ENCODE measurements around the gene BTBD1.
"Not testable (repeated sequence)": the region's sequence is repeated elsewhere in the genome, so short reads cannot be mapped to it uniquely, and the experiment has no call there.

Gene BTBD1

DNA sequence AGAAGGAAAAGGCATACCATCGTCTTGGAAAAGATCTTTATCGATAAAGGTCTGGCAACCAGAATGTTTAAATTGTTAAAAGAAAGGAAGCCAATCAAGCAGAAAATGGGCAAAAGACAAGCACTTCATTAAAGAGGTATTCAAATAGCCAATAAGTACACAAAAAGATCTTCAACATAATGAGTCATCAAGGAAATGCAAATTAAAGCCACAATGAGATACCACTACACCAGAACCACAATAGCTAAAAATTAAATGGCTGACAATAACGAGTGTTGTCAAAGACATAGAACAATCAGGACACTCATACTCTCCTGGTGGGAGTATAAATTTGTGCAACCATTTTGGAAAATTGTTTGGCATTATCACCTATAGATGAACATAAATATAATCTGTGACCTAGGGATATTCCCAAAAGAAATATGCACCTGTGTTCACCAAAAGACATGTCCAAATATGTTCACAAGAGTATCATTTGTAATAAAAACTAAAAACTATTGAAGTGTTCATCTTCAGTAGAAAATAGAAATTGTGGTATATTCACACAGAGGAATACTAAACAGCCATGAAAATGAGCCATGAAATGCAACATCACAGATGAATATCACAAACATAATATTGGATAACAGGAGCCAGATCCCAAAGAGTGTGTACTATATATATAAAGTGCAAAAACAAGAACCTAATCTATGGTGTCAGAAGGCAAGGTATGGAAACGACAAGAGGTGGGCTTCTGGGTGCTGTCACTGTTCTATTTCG, 14.4 kb upstream of the BTBD1 start:
- no peak overlapping the region for H3K27ac ChIP-seq (ENCODE audit: low read depth, low read length)
- H3K4me3 ChIP-seq (ENCODE audit: low read depth in 1 of 2, low read length in 2 of 2): no peak overlapping the region
- no peaks in the 10 kb centered on the region for H3K36me3 ChIP-seq (ENCODE audit: control insufficient read depth in 1 of 2, insufficient read depth in 2 of 2, low read length in 2 of 2)
- H3K27me3 ChIP-seq (ENCODE audit: control insufficient read depth in 1 of 2, insufficient read depth in 2 of 2, low read length in 2 of 2): peaks cover 3 to 4% of the 10 kb centered on the region in 2 donors
- no peaks in the 10 kb centered on the region for H3K4me1 ChIP-seq (ENCODE audit: control insufficient read depth in 1 of 2, insufficient read depth in 2 of 2, low read length in 2 of 2)
- no peaks in the 10 kb centered on the region for H3K9me3 ChIP-seq (ENCODE audit: control insufficient read depth in 1 of 2, low read length in 2 of 2)
- H3K9ac ChIP-seq (ENCODE audit: low read depth in 1 of 2, low read length in 2 of 2): no peak overlapping the region

DNA sequence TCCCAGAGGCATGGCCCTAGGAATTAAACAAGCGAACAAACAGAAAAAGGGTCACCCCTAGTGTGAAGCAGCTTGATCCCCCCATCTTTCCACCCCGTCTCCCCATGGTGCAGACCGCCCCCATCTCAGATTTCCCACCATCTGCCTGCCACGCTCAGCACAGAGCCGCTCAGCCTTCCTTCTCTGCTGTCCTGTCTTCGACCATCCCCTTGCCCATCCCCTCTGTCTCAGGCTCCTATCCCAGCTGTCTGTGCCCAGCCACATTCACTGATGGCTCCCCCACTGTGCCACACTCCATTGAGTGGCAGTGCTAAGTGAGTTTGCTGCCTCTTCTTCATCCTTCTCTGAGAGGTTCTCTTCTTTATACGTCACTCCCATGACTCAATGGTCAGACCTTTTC, 11.7 kb upstream of the BTBD1 start:
- H3K9me3 ChIP-seq (ENCODE audit: control insufficient read depth in 1 of 2, low read length in 2 of 2): peaks cover under 1% of the 10 kb centered on the region in 2 donors
- H3K27ac ChIP-seq (ENCODE audit: low read depth, low read length): no peak overlapping the region
- no peaks in the 10 kb centered on the region for H3K4me1 ChIP-seq (ENCODE audit: control insufficient read depth in 1 of 2, insufficient read depth in 2 of 2, low read length in 2 of 2)
- H3K36me3 ChIP-seq (ENCODE audit: control insufficient read depth in 1 of 2, insufficient read depth in 2 of 2, low read length in 2 of 2): no peaks in the 10 kb centered on the region
- no peak overlapping the region for H3K9ac ChIP-seq (ENCODE audit: low read depth in 1 of 2, low read length in 2 of 2)
- peaks cover 3 to 4% of the 10 kb centered on the region in 2 donors for H3K27me3 ChIP-seq (ENCODE audit: control insufficient read depth in 1 of 2, insufficient read depth in 2 of 2, low read length in 2 of 2)
- no peak overlapping the region for H3K4me3 ChIP-seq (ENCODE audit: low read depth in 1 of 2, low read length in 2 of 2)

DNA sequence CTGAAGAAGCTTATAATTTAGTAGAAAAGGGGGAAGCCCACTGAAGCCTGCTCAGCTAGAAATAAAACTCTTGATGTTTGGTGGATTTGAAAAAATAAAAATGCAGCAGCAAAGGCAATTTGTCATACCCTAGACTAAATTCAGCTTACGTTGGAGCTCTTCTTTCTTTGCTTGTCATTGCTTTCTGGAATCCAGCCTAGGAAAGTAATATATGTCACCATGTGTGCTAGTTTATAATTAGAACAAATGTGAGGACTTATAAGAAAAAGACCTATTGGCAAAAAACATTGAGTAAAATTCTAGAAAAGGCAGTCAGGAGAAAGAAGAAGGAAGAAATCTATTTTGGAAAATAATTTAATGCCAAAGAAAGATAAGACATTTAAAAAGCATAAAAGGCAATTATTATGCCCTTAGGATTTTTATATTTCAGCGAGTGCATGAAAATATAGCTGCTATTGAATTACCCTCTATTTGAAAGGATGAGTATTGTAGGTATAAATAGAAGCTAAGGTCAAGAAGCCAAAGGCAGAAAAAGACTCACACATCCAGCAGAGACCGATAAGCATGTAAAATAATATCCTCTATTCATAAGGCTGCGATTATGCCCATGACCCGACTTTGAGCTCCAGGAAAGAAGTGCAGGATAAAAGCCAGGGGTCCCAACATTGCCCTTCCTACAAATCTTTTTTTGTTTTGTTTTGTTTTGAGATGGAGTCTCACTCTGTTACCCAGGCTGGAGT, 10.6 kb upstream of the BTBD1 start:
- peaks cover 7 to 9% of the 10 kb centered on the region in 2 donors for H3K9me3 ChIP-seq (ENCODE audit: control insufficient read depth in 1 of 2, low read length in 2 of 2)
- H3K4me1 ChIP-seq (ENCODE audit: control insufficient read depth in 1 of 2, insufficient read depth in 2 of 2, low read length in 2 of 2): no peaks in the 10 kb centered on the region
- no peak overlapping the region for H3K4me3 ChIP-seq (ENCODE audit: low read depth in 1 of 2, low read length in 2 of 2)
- no peak overlapping the region for H3K27ac ChIP-seq (ENCODE audit: low read depth, low read length)
- no peak overlapping the region for H3K9ac ChIP-seq (ENCODE audit: low read depth in 1 of 2, low read length in 2 of 2)
- peaks cover 3 to 4% of the 10 kb centered on the region in 2 donors for H3K27me3 ChIP-seq (ENCODE audit: control insufficient read depth in 1 of 2, insufficient read depth in 2 of 2, low read length in 2 of 2)
- no peaks in the 10 kb centered on the region for H3K36me3 ChIP-seq (ENCODE audit: control insufficient read depth in 1 of 2, insufficient read depth in 2 of 2, low read length in 2 of 2)

DNA sequence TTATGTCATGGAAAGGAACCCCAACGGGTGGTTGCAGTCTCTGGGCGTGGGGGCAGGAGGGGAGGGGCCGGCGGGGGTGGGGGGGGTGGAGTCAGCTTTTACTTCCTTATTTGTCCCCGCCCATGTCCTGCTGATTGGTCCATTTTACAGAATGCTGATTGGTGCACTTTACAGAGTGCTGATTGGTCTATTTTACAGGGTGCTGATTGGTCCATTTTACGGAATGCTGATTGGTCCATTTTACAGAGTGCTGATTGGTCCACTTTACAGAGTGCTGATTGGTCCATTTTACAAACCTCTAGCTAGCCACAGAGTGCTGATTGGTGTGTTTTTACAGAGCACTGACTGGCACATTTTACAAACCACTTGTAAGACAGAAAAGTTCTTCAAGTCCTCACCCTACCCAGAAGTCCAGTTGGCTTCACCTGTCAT, 2.2 kb upstream of the BTBD1 start:
- H3K9ac ChIP-seq (ENCODE audit: low read depth in 1 of 2, low read length in 2 of 2); H3K9me3 ChIP-seq (ENCODE audit: control insufficient read depth in 1 of 2, low read length in 2 of 2); H3K27me3 ChIP-seq (ENCODE audit: control insufficient read depth in 1 of 2, insufficient read depth in 2 of 2, low read length in 2 of 2); H3K27ac ChIP-seq (ENCODE audit: low read depth, low read length); H3K4me3 ChIP-seq (ENCODE audit: low read depth in 1 of 2, low read length in 2 of 2); H3K36me3 ChIP-seq (ENCODE audit: control insufficient read depth in 1 of 2, insufficient read depth in 2 of 2, low read length in 2 of 2): not testable (repeated sequence)
- H3K4me1 ChIP-seq (ENCODE audit: control insufficient read depth in 1 of 2, insufficient read depth in 2 of 2, low read length in 2 of 2): peaks cover 16 to 25% of the 10 kb centered on the region in 2 donors

DNA sequence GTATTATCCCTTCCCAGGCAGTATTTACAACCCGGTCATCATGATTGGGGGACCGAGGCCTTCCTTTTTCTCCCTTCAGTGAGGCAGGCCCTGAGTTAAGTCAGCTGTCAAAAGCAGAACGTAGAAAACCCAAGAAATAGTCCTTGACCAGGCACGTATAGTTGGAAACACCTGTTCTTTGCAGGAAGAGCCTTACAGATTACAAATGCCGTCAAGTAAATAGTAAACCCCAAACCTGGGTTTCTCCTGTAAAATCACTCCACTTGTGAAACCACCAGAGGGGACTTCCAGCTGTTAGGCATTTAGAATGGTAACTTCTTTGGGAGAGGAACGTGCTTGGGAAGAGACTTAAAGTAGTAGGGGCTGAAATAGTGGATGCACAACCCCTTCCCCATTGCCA, 1.0 kb upstream of the BTBD1 start:
- H3K27ac ChIP-seq (ENCODE audit: low read depth, low read length): no peak overlapping the region
- no peak overlapping the region for H3K9ac ChIP-seq (ENCODE audit: low read depth in 1 of 2, low read length in 2 of 2)
- H3K4me3 ChIP-seq (ENCODE audit: low read depth in 1 of 2, low read length in 2 of 2): no peak overlapping the region

DNA sequence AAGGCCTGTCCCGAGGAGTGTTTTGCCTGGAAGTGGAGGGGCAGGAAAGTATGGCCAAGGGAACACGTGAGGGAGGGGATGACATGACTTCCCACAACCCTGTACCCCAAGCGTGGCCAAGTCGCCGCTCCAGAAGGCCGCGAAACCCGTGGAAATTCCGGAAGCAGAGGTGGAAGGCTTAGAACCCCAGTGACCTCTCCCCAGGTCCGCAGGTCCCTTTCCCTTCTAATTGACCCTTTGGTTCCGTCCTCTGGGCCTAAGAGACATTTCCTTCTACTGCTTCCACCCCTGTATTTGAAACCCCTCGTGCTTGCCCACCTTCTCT, 548 bp upstream of the BTBD1 start:
- H3K36me3 ChIP-seq (ENCODE audit: control insufficient read depth in 1 of 2, insufficient read depth in 2 of 2, low read length in 2 of 2): no peaks in the 10 kb centered on the region
- peak overlapping the region; percentile 66 for H3K27ac ChIP-seq (ENCODE audit: low read depth, low read length)
- H3K4me3 ChIP-seq (ENCODE audit: low read depth in 1 of 2, low read length in 2 of 2): peak overlapping the region; percentile 96 to 98
- H3K27me3 ChIP-seq (ENCODE audit: control insufficient read depth in 1 of 2, insufficient read depth in 2 of 2, low read length in 2 of 2): no peaks in the 10 kb centered on the region
- no peaks in the 10 kb centered on the region for H3K9me3 ChIP-seq (ENCODE audit: control insufficient read depth in 1 of 2, low read length in 2 of 2)
- H3K4me1 ChIP-seq (ENCODE audit: control insufficient read depth in 1 of 2, insufficient read depth in 2 of 2, low read length in 2 of 2): peaks cover 32 to 41% of the 10 kb centered on the region in 2 donors
- H3K9ac ChIP-seq (ENCODE audit: low read depth in 1 of 2, low read length in 2 of 2): peak overlapping the region; percentile 46 to 64

More for the DNA sequence above, 1.0 kb upstream of the BTBD1 start:
- Histone ChIP-seq H3K36me3 (ENCODE audit: control insufficient read depth in 1 of 2, insufficient read depth in 2 of 2, low read length in 2 of 2) (no peaks in the 10 kb centered on the region), H3K4me1 (ENCODE audit: control insufficient read depth in 1 of 2, insufficient read depth in 2 of 2, low read length in 2 of 2) (peaks cover 28 to 36% of the 10 kb centered on the region in 2 donors), H3K9me3 (ENCODE audit: control insufficient read depth in 1 of 2, low read length in 2 of 2) (peaks cover 0 to 2% of the 10 kb centered on the region in 2 donors), H3K27me3 (ENCODE audit: control insufficient read depth in 1 of 2, insufficient read depth in 2 of 2, low read length in 2 of 2) (no peaks in the 10 kb centered on the region)

DNA sequence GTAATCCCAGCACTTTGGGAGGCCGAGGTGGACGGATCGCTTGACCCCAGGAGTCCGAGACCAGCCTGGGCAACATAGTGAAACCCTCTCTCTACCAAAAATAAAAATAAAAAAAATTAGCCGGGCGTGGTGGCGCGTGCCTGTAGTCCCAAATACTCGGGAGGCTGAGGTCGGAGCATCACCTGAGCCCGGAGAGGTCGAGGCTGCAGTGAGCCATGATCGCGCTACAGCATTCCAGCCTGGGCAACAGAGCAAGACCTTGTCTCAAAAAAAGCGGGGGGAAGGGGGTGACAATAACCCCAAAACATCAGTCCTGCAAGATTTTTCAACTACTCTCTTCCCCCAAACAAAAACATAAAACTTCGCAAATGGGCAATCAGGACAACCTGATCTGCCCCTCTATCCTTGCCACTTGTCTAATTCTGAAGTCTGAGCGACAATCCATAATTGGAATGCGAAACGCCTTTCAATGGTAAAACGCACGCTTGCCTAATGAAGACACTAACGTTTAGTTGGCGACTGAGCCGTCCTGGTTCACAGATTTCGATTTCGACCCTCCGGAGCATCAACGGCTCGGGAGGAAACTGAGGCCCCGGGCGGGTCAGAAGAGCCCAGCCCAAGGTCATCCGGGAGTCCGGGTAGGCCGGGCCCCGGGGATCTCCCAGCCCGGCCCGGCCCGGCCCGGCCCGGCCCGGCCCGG, 868 bp downstream of the BTBD1 start:
- Histone ChIP-seq H3K27ac (ENCODE audit: low read depth, low read length) (peak overlapping the region; percentile 79), H3K9ac (ENCODE audit: low read depth in 1 of 2, low read length in 2 of 2) (peak overlapping the region; percentile 82 to 96), H3K27me3 (ENCODE audit: control insufficient read depth in 1 of 2, insufficient read depth in 2 of 2, low read length in 2 of 2) (no peaks in the 10 kb centered on the region), H3K4me3 (ENCODE audit: low read depth in 1 of 2, low read length in 2 of 2) (peak overlapping the region; percentile 96 to 98), H3K9me3 (ENCODE audit: control insufficient read depth in 1 of 2, low read length in 2 of 2) (no peaks in the 10 kb centered on the region), H3K36me3 (ENCODE audit: control insufficient read depth in 1 of 2, insufficient read depth in 2 of 2, low read length in 2 of 2) (no peaks in the 10 kb centered on the region), H3K4me1 (ENCODE audit: control insufficient read depth in 1 of 2, insufficient read depth in 2 of 2, low read length in 2 of 2) (peaks cover 46 to 55% of the 10 kb centered on the region in 2 donors)

DNA sequence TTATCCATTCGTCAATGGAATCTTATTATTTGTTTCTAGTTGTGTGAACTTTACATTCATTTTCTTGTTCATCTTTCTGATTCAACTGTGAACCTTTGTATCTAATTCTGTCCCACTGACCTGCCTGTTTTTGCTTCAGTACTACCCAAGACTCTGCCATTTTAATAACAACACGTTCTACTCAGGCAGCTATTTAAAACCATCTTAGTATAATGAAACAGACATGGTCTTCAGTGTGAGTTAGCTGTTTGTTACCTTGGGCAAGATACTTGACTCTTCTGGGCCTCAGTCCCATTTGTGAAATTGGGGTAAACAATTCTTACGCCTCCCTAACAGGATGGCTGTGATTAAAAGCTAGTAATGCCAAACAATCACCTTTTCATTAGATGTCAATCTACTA, 1.6 kb downstream of the BTBD1 start:
- peak overlapping the region; percentile 45 to 82 for H3K9ac ChIP-seq (ENCODE audit: low read depth in 1 of 2, low read length in 2 of 2)
- H3K9me3 ChIP-seq (ENCODE audit: control insufficient read depth in 1 of 2, low read length in 2 of 2): no peaks in the 10 kb centered on the region
- H3K4me1 ChIP-seq (ENCODE audit: control insufficient read depth in 1 of 2, insufficient read depth in 2 of 2, low read length in 2 of 2): peaks cover 50 to 58% of the 10 kb centered on the region in 2 donors
- no peak overlapping the region for H3K27ac ChIP-seq (ENCODE audit: low read depth, low read length)
- H3K27me3 ChIP-seq (ENCODE audit: control insufficient read depth in 1 of 2, insufficient read depth in 2 of 2, low read length in 2 of 2): no peaks in the 10 kb centered on the region
- no peaks in the 10 kb centered on the region for H3K36me3 ChIP-seq (ENCODE audit: control insufficient read depth in 1 of 2, insufficient read depth in 2 of 2, low read length in 2 of 2)
- H3K4me3 ChIP-seq (ENCODE audit: low read depth in 1 of 2, low read length in 2 of 2): peak overlapping the region; percentile 96 to 98

DNA sequence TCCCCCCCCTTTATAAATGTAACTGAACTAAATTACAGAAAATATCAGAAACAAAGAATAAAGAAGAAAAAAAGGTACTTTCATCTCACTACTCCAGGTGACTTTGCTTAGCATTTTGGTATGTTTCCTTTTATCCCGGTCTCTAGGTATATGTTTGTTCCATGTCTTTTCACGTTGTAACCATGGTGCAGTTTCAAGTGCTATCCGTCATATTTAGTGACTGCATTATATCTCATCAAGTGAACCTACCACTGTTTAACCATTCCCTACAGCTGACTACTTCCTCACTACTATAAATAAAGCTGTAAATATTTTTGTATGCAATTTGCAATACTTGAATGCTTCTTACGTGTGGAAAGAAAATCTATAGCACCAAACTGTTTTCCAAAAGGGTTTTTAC, 2.2 kb downstream of the BTBD1 start:
- no peak overlapping the region for H3K27ac ChIP-seq (ENCODE audit: low read depth, low read length)
- peak overlapping the region; percentile 45 to 82 for H3K9ac ChIP-seq (ENCODE audit: low read depth in 1 of 2, low read length in 2 of 2)
- H3K4me3 ChIP-seq (ENCODE audit: low read depth in 1 of 2, low read length in 2 of 2): peak overlapping the region; percentile 96 to 98
- H3K9me3 ChIP-seq (ENCODE audit: control insufficient read depth in 1 of 2, low read length in 2 of 2): no peaks in the 10 kb centered on the region
- H3K27me3 ChIP-seq (ENCODE audit: control insufficient read depth in 1 of 2, insufficient read depth in 2 of 2, low read length in 2 of 2): no peaks in the 10 kb centered on the region
- H3K4me1 ChIP-seq (ENCODE audit: control insufficient read depth in 1 of 2, insufficient read depth in 2 of 2, low read length in 2 of 2): peaks cover 50 to 58% of the 10 kb centered on the region in 2 donors
- no peaks in the 10 kb centered on the region for H3K36me3 ChIP-seq (ENCODE audit: control insufficient read depth in 1 of 2, insufficient read depth in 2 of 2, low read length in 2 of 2)

DNA sequence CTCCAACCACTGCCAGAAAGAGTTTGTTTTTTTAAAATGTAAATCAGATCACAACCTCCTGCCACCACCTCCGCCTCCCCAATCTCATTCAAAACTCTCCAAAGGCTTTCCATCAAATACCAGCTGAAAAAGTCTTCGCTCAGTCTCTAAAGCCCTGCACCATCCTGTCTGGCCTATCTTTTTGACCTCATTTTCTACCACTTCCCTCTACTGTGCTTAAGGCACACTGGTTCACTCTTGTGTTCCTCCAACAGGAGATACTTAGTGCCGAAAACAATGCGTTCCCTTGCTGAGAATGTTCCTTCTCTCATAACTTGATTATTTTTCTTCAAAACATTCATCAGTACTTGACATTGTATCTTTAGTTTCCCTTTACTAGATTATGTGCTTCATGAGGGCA, 3.5 kb downstream of the BTBD1 start:
- H3K27me3 ChIP-seq (ENCODE audit: control insufficient read depth in 1 of 2, insufficient read depth in 2 of 2, low read length in 2 of 2): no peaks in the 10 kb centered on the region
- peak overlapping the region; percentile 8 to 9 for H3K4me3 ChIP-seq (ENCODE audit: low read depth in 1 of 2, low read length in 2 of 2)
- H3K9ac ChIP-seq (ENCODE audit: low read depth in 1 of 2, low read length in 2 of 2): no peak overlapping the region
- H3K4me1 ChIP-seq (ENCODE audit: control insufficient read depth in 1 of 2, insufficient read depth in 2 of 2, low read length in 2 of 2): peaks cover 50 to 58% of the 10 kb centered on the region in 2 donors
- H3K36me3 ChIP-seq (ENCODE audit: control insufficient read depth in 1 of 2, insufficient read depth in 2 of 2, low read length in 2 of 2): no peaks in the 10 kb centered on the region
- no peaks in the 10 kb centered on the region for H3K9me3 ChIP-seq (ENCODE audit: control insufficient read depth in 1 of 2, low read length in 2 of 2)
- H3K27ac ChIP-seq (ENCODE audit: low read depth, low read length): no peak overlapping the region

Data from duodenal mucosa (tissue), 2 donors.